ENCODE measurements around the gene PSMA4.

GRCh38 chr15:78506971-78507830 lies 33.0 kb upstream of the PSMA4 start, which contains the start of gene HYKK:
- TF ChIP-seq CREB1 (CRISPR knock-in tag; IDR thresholded peaks at IDR 0.05; ENCODE audit: low read depth): no peak; the same call in 1 of the 2 replicates
- TF ChIP-seq EZH2phosphoT487 (IDR thresholded peaks at IDR 0.05; ENCODE audit: unreplicated experiment): no peak
- no peak for TF ChIP-seq ZNF114 (CRISPR knock-in tag; IDR thresholded peaks at IDR 0.05)
- TF ChIP-seq CTCF (conservative IDR thresholded peaks at IDR 0.05; ENCODE audit: low read depth in 2 of 2): no peak
- TF ChIP-seq POLR2AphosphoS5 (IDR thresholded peaks at IDR 0.05; ENCODE audit: low read depth): peak; percentile 71
- no peak for TF ChIP-seq REST (IDR thresholded peaks at IDR 0.05; ENCODE audit: unreplicated experiment)
- no peak for TF ChIP-seq EZH2 (IDR thresholded peaks at IDR 0.05; ENCODE audit: low read depth, unreplicated experiment)
- TF ChIP-seq JUNB (IDR thresholded peaks at IDR 0.05; ENCODE audit: unreplicated experiment): no peak
- TF ChIP-seq ZNF331 (CRISPR knock-in tag; IDR thresholded peaks at IDR 0.05; ENCODE audit: low read depth): no peak
- no peak for TF ChIP-seq STAT1 (IDR thresholded peaks at IDR 0.05; ENCODE audit: unreplicated experiment)
- no peak for TF ChIP-seq NANOG (IDR thresholded peaks at IDR 0.05; ENCODE audit: borderline replicate concordance)
